Fibroblast of lung (primary cell): ENCODE data around the gene GLIPR2.

Source experiments
- CTCF ChIP-seq, 2 donors: IDR thresholded peaks in 1 of 2; conservative IDR thresholded peaks in 1 of 2; 1 replicate in 1 of 2; 2 replicates in 1 of 2; pipeline ENCODE4 v1.5.1; 2011 to 2012; ENCODE audit warnings: low read length in 2 of 2, control low read depth in 1 of 2, inconsistent platforms in 1 of 2, low read depth in 1 of 2, mild to moderate bottlenecking in 1 of 2
- EZH2 ChIP-seq: IDR thresholded peaks from 2 replicates; pipeline ENCODE4 v1.5.1; 2012; ENCODE audit warnings: low read length, control low read depth, mild to moderate bottlenecking; ENCODE audit errors: missing control alignments

GRCh38 chr9:36110434-36110833 lies 26.1 kb upstream of the GLIPR2 start:
- TF ChIP-seq CTCF (conservative IDR thresholded peaks at IDR 0.05 in 1 of 2, IDR thresholded peaks at IDR 0.05 in 1 of 2; ENCODE audit: low read depth in 1 of 2, low read length in 2 of 2) (peak in 1 of 2 donors; percentile 36), EZH2 (no peak)
